Activated CD4-positive, alpha-beta T cell treated with anti-CD3 and anti-CD28 coated beads, Interleukin-2, amount 10 ng/mL, durations not matched to agents 7 days and 5 days (primary cell): ENCODE measurements around the gene MED20. TPM values are rescaled to one million over a fixed set of nuclear protein-coding genes. Genes with fewer than 3 reads are reported as not detected.

Experiments used
- CTCF ChIA-PET: fragments of 350-600 bp; sonication (Branson Sonifier 250); formaldehyde crosslinking; loops from one replicate; lab custom pipeline; 2021; ENCODE audit warnings: antibody characterized with exemption; lab: Charles Lee
- POLR2A ChIA-PET: fragments of 350-600 bp; sonication (Branson Sonifier 250); formaldehyde crosslinking; loops from one replicate; lab custom pipeline; 2021; ENCODE audit warnings: antibody characterized with exemption; lab: Charles Lee
- DNase-seq: peaks from one replicate; pipeline ENCODE4 v3.0.0-alpha.2; 2020
- H3K27ac Mint-ChIP-seq: one replicate; pipeline ENCODE4 v1.8.0; 2021; ENCODE audit warnings: mild to moderate bottlenecking, moderate library complexity, mixed read lengths
- H3K27me3 Mint-ChIP-seq: one replicate; pipeline ENCODE4 v1.8.0; 2021; ENCODE audit warnings: mixed read lengths
- H3K36me3 Mint-ChIP-seq: one replicate; pipeline ENCODE4 v1.8.0; 2021; ENCODE audit warnings: low read depth, mixed read lengths
- H3K4me1 Mint-ChIP-seq: one replicate; pipeline ENCODE4 v1.8.0; 2021; ENCODE audit warnings: mixed read lengths
- H3K4me3 Mint-ChIP-seq: one replicate; pipeline ENCODE4 v1.8.0; 2021; ENCODE audit warnings: mild to moderate bottlenecking, moderate library complexity, mixed read lengths
- H3K9me3 Mint-ChIP-seq: one replicate; pipeline ENCODE4 v1.8.0; 2021; ENCODE audit warnings: mixed read lengths
- total RNA-seq, 2 experiments: library from RNA; stranded (reverse); gene quantifications; one replicate each; pipeline ENCODE4 v1.2.3, GENCODE V29; 2021

Gene MED20
- total RNA-seq, 2 experiments from 2014 or later = 18.6 to 22.7 TPM

DNA sequence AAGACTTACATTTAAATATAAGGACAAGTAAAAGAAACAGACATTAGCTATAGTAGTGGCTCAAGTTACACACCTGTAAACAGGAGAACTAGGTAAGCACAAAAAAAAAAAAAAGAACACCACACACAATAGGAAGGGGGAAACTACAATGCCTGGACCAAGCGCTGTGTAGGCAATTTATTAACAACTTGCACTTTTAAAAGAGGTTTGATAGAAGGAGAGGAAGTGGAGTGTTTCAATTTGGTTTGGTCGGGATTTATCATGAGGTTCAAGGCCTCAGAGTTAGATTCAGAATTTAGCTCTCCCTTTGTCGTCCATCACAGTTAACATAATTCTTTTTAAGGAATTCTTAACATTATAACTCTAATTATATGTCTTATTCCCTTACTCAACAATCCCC is 24.7 kb downstream of the MED20 start:
- Mint-ChIP-seq H3K4me1 (peaks cover 16% of the 10 kb centered on the region), H3K27me3 (no peaks in the 10 kb centered on the region), H3K4me3 (no peak overlapping the region), H3K9me3 (no peaks in the 10 kb centered on the region), H3K27ac (peak overlapping the region; percentile 82), H3K36me3 (no peaks in the 10 kb centered on the region)
- CTCF ChIA-PET = interaction anchor here (1.1 to 4.2 kb wide), 6 partner anchors 9 to 147 kb away, joined by 3 to 17 read pairs (median 10); partner anchors contain the start of genes BYSL, MED20 and TOMM6
- DNase-seq = no peak
- POLR2A ChIA-PET = interaction anchor here (0.6 to 1.3 kb wide), 2 partner anchors 145 to 256 kb away, joined by 3 read pairs; no protein-coding TSS in a partner anchor

DNA sequence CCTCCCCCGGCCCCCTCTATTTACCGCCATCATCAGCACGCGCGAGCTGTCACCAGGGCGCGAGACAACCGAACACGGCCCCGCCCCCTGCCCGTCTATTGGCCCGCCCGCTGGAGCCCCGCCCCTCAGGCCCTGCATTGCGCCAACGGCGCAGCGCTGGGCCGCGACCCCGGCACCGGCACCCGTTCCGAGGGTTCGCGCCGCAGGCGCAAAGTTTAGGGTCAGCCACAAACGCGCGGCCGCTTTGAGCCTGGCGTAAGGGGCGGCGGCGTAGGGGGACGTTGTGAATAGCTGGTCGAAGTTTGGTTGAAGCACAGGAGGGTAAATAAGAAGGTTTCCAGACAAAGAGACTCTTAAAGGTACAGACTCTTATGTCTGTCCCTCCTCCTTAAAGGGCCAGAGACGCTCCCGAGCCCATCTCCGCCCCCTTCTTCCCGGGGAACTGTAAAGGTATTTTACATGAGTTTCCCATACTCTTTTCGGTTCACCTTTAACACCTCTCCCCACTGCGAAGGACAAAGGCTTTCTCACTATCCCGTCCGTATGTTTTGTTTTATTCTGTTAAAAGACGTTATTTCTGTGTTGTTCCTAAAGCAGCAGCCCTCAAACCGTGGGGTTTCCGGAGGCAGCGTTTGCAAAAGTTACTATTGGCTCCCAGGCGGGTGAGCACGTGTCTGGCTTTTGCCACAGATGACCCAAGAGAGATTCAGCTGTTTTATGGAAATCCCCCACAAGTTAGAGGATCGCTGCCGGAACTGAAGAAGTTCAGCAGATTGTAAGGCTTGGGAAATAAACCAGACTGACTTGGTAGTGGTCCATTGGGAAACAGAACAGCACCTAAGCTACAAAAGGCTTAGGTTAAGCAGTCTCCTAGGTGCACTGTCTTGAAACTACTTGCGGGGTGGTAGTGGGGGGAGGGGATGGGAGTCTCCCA is 25.4 kb downstream of the MED20 start, which contains the start of gene USP49:
TSS of gene USP49 (minus strand) at position 76 of the 934 bp plus-strand sequence. CDS start 88,392 bp downstream, outside the sequence.
- POLR2A ChIA-PET = interaction anchor here (0.6 to 1.3 kb wide), 2 partner anchors 146 to 256 kb away, joined by 3 read pairs; no protein-coding TSS in a partner anchor
- H3K36me3 Mint-ChIP-seq = no peaks in the 10 kb centered on the region
- CTCF ChIA-PET = interaction anchor here (0.9 to 4.2 kb wide), 8 partner anchors 9 to 148 kb away, joined by 3 to 17 read pairs (median 6); partner anchors contain the start of genes BYSL, MED20 and TOMM6
- peaks cover 16% of the 10 kb centered on the region for H3K4me1 Mint-ChIP-seq
- H3K27me3 Mint-ChIP-seq = no peaks in the 10 kb centered on the region
- H3K9me3 Mint-ChIP-seq = no peaks in the 10 kb centered on the region
- peak within 1 kb of the TSS; percentile 82 for H3K27ac Mint-ChIP-seq
- peak; percentile 92 for DNase-seq
- no peak within 1 kb of the TSS for H3K4me3 Mint-ChIP-seq

DNA sequence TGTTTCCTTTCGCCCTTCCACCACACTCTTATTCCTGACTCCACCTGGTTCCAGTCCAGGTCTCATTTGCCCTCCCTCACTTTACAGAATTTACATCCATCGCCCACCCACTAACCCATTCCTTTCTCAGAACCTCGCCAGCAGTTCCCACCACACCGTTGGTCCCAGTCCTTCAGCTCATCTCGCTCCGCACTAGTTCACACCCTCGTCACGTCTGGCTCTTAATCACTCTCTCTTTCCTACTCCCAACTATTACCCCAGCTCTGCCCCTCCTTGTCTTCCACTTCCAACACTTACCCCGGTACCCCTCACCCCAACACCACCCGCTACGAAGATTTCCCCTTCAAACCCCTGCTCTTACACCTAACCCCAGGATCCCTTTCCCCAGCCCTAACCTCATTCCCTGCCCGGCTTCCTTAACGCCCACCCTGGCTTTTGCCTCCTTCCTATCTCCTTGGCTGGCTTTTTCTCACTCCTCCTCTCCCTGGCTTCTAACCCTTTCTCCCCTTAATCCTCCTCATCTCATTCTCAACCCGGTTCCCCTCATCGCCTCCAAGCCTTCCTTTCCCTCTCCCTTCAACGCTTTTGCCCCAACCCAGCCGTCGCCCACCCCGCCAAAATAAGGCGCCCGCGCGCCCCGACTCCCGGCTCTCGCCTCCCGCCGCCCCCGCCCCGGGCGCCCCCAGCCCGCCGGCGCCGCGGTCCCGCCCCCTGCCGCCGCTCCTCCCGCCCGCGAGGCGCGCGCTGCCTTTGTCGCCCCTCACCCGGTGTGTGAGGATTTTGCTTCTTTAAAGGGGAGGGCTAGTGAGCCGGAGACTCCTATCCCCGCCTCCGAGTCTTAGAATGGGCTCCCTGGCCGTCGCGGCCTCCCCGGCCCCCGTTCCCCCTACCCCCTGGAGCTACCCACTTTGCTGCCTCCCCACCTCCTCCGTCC is 26.3 kb downstream of the MED20 start:
- ChIA-PET POLR2A (interaction anchor here (0.6 kb wide), 1 partner anchor 185 kb away, joined by 3 read pairs; no protein-coding TSS in a partner anchor), CTCF (interaction anchor here (0.6 to 4.2 kb wide), 6 partner anchors 9 to 177 kb away, joined by 3 to 17 read pairs (median 6); partner anchors contain the start of genes BYSL, MED20 and TOMM6)
- Mint-ChIP-seq H3K4me3 (no peak overlapping the region), H3K9me3 (no peaks in the 10 kb centered on the region), H3K4me1 (peaks cover 16% of the 10 kb centered on the region), H3K27ac (peak overlapping the region; percentile 82), H3K27me3 (no peaks in the 10 kb centered on the region), H3K36me3 (no peaks in the 10 kb centered on the region)
- no peak for DNase-seq

DNA sequence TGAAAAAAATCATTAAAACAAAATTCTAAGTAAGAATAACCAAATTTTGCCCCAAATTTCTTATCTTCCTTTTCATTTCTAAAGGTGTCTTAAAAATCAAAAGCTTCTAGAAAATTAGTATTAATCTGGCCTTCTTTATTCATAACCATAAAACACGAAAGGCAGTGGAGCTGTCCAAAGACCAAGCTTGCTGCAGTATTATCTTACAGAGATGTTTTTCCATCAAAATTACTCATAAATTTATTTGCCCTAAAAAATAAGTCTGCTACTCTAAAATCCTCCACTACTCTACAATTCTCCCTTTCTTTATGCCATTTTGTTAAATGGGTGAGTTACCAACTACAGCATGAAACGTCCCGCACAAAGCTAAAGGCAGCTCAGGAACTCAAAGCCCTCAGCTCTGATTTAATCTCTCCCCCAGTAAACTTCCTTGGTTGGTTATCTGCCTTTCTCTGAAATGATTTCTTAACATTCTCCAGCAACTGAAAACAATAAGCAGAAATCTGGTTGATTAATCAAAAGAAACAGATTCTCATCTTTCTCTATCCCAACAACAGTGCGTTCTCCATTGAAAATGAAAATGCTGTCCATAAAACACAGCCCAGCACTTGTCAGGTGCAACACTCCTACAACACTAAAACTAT is 27.9 kb downstream of the MED20 start:
- ChIA-PET POLR2A (interaction anchor here (0.8 kb wide), 1 partner anchor 28 kb away, joined by 4 read pairs; the partner anchor contains the start of genes BYSL and MED20), CTCF (interaction anchor here (0.7 to 1.0 kb wide), 4 partner anchors 10 to 281 kb away, joined by 3 to 4 read pairs (median 3); partner anchors contain the start of genes BYSL and MED20)
- H3K9me3 Mint-ChIP-seq = no peaks in the 10 kb centered on the region
- no peak overlapping the region for H3K4me3 Mint-ChIP-seq
- H3K36me3 Mint-ChIP-seq = no peaks in the 10 kb centered on the region
- H3K27me3 Mint-ChIP-seq = no peaks in the 10 kb centered on the region
- H3K4me1 Mint-ChIP-seq = peaks cover 16% of the 10 kb centered on the region
- DNase-seq = no peak
- H3K27ac Mint-ChIP-seq = no peak overlapping the region

DNA sequence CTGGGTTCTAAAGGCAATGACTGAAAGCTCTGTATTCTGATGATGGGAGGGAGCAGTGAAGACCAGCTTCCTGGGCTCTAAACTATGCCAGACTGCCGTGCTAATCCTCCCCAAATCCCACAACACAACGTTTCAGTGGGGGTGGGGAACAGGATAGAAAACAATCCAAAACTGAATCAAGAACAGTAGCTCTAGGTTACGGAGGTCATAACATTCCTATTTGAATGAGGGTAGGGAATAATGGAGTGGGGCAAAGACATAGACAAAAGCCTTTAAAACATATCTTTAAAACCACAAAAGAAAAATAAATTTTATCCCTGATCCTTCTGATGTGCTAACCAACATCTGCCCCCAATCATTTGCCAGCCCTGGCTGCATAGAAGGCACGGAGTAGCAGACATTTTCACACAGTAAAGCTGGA is 33.6 kb downstream of the MED20 start:
- no peak for DNase-seq
- Mint-ChIP-seq H3K9me3 (no peaks in the 10 kb centered on the region), H3K27me3 (no peaks in the 10 kb centered on the region), H3K4me1 (peaks cover 2% of the 10 kb centered on the region), H3K36me3 (no peaks in the 10 kb centered on the region), H3K4me3 (no peak overlapping the region), H3K27ac (no peak overlapping the region)
- POLR2A ChIA-PET = no interaction called here
- CTCF ChIA-PET = interaction anchor here (1.6 kb wide), 1 partner anchor 12 kb away, joined by 3 read pairs; no protein-coding TSS in a partner anchor

DNA sequence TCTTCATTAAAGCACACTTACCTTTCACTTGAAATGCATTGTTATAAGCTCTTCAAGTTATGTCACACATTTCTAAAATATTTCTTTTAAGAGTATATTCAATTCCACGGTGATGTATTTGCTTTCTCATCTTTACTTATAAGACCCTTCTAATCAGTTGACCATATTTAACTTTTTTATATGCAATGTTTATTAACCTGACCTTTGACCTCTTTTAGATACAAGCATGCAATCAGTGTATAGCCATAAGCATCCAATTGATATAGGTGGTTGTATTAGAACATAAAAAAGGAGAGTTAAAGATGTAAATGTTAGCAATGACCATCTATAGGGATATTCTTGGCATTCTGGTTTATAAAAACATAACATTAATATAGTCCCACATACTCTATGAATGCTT is 35.0 kb downstream of the MED20 start:
- no peaks in the 10 kb centered on the region for H3K36me3 Mint-ChIP-seq
- H3K9me3 Mint-ChIP-seq = no peaks in the 10 kb centered on the region
- CTCF ChIA-PET = interaction anchor here (1.4 kb wide), 1 partner anchor 9 kb away, joined by 4 read pairs; the partner anchor contains the start of gene USP49
- peaks cover 2% of the 10 kb centered on the region for H3K4me1 Mint-ChIP-seq
- no peak overlapping the region for H3K4me3 Mint-ChIP-seq
- H3K27me3 Mint-ChIP-seq = no peaks in the 10 kb centered on the region
- POLR2A ChIA-PET = no interaction called here
- no peak for DNase-seq
- no peak overlapping the region for H3K27ac Mint-ChIP-seq

DNA sequence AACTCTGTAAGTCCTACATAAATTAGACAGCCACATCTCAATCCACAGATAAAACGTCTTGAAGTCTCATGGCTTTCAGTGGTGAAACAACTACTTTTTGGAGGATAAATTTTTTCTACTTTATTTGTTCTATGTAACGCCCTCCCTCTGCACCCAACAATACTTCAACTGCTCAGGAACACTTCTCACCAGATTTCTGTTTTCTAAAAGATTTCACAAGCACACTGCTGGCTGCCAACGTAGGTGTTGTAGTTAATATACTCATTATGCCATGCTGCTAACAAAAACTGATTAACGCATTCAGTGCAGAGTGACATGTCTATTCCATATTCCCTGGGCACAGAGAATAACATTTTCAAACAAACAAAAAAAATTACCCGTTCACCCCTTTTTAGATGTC is 36.0 kb downstream of the MED20 start:
- Mint-ChIP-seq H3K9me3 (no peaks in the 10 kb centered on the region), H3K36me3 (no peaks in the 10 kb centered on the region), H3K4me1 (peaks cover 2% of the 10 kb centered on the region), H3K27me3 (no peaks in the 10 kb centered on the region), H3K4me3 (no peak overlapping the region), H3K27ac (no peak overlapping the region)
- POLR2A ChIA-PET = no interaction called here
- CTCF ChIA-PET = interaction anchor here (0.5 kb wide), 1 partner anchor 37 kb away, joined by 4 read pairs; no protein-coding TSS in a partner anchor
- no peak for DNase-seq

DNA sequence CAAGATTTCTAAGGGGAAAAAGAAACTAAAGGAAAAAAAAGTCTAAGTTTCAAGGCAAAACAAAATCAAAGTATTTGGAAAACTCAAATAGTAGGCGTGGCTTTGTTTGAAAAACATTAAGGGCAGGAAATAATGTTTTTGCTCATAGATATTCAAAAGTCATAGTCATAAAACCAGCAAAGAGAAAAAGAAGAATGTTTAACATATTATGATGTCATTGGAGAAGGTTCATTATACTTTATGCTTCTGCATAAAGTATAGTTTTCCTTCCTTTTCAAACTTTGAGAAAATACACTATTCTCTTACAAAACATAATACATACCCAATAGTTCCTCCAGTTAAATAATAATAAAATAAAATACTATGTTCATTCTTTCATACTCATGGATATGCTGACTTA is 39.4 kb downstream of the MED20 start:
- H3K36me3 Mint-ChIP-seq = no peaks in the 10 kb centered on the region
- CTCF ChIA-PET = no interaction called here
- no peak overlapping the region for H3K27ac Mint-ChIP-seq
- POLR2A ChIA-PET = no interaction called here
- H3K4me1 Mint-ChIP-seq = no peaks in the 10 kb centered on the region
- DNase-seq = no peak
- no peaks in the 10 kb centered on the region for H3K9me3 Mint-ChIP-seq
- H3K27me3 Mint-ChIP-seq = no peaks in the 10 kb centered on the region
- no peak overlapping the region for H3K4me3 Mint-ChIP-seq

DNA sequence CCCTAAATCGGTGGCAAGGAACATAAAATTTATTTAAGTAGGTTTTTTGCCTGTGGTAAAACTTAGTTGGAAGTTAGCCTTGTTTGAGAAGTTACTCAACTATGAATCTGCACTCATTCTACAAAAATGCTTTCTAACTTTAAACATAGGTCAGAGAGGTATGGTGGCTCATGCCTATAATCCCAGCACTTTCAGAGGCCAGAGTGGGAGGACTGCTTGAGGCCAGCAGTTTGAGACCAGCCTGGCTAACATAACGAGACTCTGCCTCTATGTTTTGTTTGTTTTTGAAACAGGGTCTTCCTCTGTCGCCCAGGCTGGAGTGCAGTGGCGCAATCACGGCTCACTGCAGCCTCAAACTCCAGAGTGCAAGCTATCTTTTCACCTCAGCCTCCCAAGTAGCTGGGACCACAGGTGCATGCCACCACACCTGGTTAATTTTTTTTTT is 42.0 kb downstream of the MED20 start:
- POLR2A ChIA-PET = no interaction called here
- CTCF ChIA-PET = interaction anchor here (0.6 kb wide), 3 partner anchors 55 to 1796 kb away, joined by 3 read pairs; no protein-coding TSS in a partner anchor

DNA sequence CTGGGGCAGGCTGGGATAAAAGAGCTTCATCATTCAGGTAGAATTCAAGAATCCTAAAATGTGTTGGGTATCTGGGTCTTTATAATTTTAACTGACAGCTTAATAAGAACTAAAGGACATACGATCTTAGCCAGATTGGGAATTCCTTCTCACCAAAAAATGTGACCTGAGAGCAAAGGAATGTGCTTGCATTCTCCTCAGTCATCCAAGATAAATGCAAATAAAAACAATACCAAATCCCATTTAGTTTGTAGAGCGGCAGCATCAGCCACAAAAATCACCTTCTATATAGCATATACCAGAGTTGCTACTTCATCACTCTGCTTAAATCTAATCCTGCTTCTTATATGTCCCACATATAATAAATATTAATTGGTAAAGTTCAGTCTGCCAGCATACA is 42.7 kb downstream of the MED20 start:
- ChIA-PET CTCF (no interaction called here), POLR2A (no interaction called here)
- Mint-ChIP-seq H3K36me3 (no peaks in the 10 kb centered on the region), H3K27me3 (no peaks in the 10 kb centered on the region), H3K9me3 (no peaks in the 10 kb centered on the region), H3K4me1 (no peaks in the 10 kb centered on the region), H3K4me3 (no peak overlapping the region), H3K27ac (no peak overlapping the region)
- no peak for DNase-seq

More for the DNA sequence above, 42.0 kb downstream of the MED20 start:
- Mint-ChIP-seq H3K4me3 (no peak overlapping the region), H3K36me3 (no peaks in the 10 kb centered on the region), H3K27me3 (no peaks in the 10 kb centered on the region), H3K27ac (no peak overlapping the region), H3K9me3 (no peaks in the 10 kb centered on the region), H3K4me1 (no peaks in the 10 kb centered on the region)
- DNase-seq = no peak

DNA sequence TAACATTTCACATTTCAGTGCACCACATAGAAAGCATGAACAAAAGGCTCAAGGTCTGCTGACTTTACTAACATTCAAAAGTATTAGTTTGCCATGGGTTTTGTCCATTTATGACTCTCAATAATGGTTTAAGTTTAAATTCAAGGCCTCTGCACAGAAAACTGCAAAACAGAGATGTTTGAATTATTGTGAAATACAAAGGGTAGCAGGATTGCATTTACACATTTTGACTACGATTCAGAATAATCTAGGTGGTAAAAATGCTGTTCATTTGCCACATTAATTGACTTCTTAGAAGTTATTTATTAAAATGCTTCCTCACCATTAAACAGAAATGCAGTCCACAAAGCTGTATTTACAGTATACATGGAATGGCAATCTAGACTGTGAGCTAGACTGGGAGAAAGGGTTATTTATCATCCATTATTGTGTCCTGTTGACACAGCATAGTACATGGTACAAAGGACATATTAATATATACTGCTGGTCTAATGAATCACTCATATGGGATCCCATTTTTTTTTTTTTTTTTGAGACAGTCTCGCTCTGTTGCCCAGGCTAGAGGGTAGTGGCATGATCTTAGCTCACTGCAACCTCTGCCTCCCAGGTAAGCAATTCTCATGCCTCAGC is 43.8 kb downstream of the MED20 start:
- Mint-ChIP-seq H3K4me1 (no peaks in the 10 kb centered on the region), H3K27ac (no peak overlapping the region), H3K9me3 (no peaks in the 10 kb centered on the region), H3K36me3 (no peaks in the 10 kb centered on the region), H3K4me3 (no peak overlapping the region), H3K27me3 (no peaks in the 10 kb centered on the region)
- ChIA-PET CTCF (interaction anchor here (0.6 kb wide), 2 partner anchors 84 to 349 kb away, joined by 3 read pairs; no protein-coding TSS in a partner anchor), POLR2A (no interaction called here)
- DNase-seq = no peak
